Activated naive CD4-positive, alpha-beta T cell treated with anti-CD3 and anti-CD28 coated beads, Interleukin-2, amount 10 ng/mL, durations not matched to agents 7 days and 5 days (primary cell): Measurements from ENCODE around the gene BCKDK.

Experiments
- CTCF ChIA-PET: fragments of 350-600 bp; sonication (Branson Sonifier 250); formaldehyde crosslinking; loops from one replicate; lab custom pipeline; 2021; ENCODE audit warnings: antibody characterized with exemption; lab: Charles Lee
- DNase-seq: peaks from one replicate; pipeline ENCODE4 v3.0.0-alpha.2; 2020
- H3K27ac Mint-ChIP-seq: one replicate; pipeline ENCODE4 v1.8.0; 2021; ENCODE audit warnings: mild to moderate bottlenecking, moderate library complexity, mixed read lengths
- H3K27me3 Mint-ChIP-seq: one replicate; pipeline ENCODE4 v1.8.0; 2021; ENCODE audit warnings: mild to moderate bottlenecking, mixed read lengths
- H3K36me3 Mint-ChIP-seq: one replicate; pipeline ENCODE4 v1.8.0; 2021; ENCODE audit warnings: mixed read lengths
- H3K4me1 Mint-ChIP-seq: one replicate; pipeline ENCODE4 v1.8.0; 2021; ENCODE audit warnings: mixed read lengths
- H3K4me3 Mint-ChIP-seq: one replicate; pipeline ENCODE4 v1.8.0; 2021; ENCODE audit warnings: mild to moderate bottlenecking, moderate library complexity, mixed read lengths
- H3K9me3 Mint-ChIP-seq: one replicate; pipeline ENCODE4 v1.8.0; 2021; ENCODE audit warnings: mixed read lengths

The BCKDK gene

DNA sequence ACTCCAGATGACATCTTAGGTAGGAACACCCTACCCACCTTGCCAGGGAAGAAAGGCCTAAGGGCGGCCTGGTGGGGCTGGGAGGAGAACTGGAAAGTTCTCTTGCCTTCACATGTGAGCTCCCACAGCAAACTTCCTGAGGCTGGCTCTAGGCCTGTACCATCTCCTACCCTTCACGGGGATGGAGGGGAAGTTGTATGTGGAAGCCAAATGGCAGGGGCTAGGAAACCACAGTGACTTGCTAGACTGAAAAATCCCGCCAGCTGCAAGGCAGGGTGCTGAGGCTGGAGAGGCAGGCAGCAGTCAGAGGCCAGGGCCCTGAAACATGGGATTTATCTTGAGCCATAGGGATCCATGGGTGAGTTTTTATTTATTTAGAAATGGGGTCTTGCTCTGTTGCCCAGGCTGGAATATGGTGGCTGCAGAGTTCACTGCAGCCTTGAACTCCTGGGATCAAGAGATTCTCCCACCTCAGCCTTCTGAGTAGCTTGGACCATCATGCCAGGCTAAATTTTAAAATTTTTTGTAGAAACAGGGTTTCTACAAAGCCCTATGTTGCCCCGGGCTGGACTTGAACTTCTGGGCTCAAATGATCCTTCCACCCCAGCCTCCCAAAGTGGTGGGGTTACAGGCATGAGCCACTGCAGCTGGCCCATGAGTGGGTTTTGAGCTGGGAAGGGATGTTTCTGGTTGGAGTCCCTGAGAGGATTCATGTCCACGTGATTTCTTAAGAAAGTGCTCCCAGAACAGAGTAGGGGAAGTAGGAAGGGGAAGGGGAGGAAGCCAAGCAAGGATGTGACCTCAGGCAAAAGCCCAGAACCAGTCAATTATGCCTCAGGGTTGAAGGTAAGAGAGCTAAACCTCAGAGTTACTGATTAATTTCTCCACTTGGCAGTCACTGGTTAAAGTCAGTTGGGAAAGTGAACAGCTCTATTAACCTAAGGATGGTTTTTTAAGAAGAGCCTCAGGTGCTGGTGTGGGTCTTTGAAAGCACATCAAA, 5.2 kb downstream of the BCKDK start:
- Mint-ChIP-seq H3K36me3 (peaks cover 21% of the 10 kb centered on the region), H3K4me1 (peaks cover 34% of the 10 kb centered on the region), H3K4me3 (no peak overlapping the region), H3K27ac (peak overlapping the region; percentile 49), H3K27me3 (no peaks in the 10 kb centered on the region), H3K9me3 (no peaks in the 10 kb centered on the region)
- CTCF ChIA-PET: interaction anchor here (2.1 kb wide), 1 partner anchor 11 kb away, joined by 5 read pairs; no protein-coding TSS in a partner anchor
- DNase-seq: no peak

DNA sequence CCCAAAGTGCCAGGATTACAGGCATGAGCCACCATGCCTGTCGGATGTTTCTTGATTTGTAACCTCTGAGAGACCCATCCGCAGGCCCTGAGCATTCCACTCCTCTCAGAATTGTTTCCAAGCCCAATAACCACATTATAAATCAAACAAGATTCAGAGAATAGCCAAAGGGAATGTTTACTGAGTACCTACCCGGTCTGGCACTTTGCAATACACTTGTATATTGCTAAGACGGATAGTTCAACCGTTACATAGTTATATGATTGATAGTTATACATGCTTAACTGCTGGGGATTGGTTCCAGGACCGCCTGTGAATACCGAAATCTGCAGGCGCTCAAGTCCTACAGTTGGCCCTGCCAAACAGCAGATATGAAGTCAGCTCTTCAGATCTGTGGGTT, 6.3 kb downstream of the BCKDK start:
- Mint-ChIP-seq H3K9me3 (no peaks in the 10 kb centered on the region), H3K27ac (no peak overlapping the region), H3K4me3 (no peak overlapping the region), H3K36me3 (peaks cover 21% of the 10 kb centered on the region), H3K27me3 (no peaks in the 10 kb centered on the region), H3K4me1 (peaks cover 37% of the 10 kb centered on the region)
- DNase-seq: no peak
- CTCF ChIA-PET: interaction anchor here (2.1 kb wide), 1 partner anchor 12 kb away, joined by 5 read pairs; no protein-coding TSS in a partner anchor

DNA sequence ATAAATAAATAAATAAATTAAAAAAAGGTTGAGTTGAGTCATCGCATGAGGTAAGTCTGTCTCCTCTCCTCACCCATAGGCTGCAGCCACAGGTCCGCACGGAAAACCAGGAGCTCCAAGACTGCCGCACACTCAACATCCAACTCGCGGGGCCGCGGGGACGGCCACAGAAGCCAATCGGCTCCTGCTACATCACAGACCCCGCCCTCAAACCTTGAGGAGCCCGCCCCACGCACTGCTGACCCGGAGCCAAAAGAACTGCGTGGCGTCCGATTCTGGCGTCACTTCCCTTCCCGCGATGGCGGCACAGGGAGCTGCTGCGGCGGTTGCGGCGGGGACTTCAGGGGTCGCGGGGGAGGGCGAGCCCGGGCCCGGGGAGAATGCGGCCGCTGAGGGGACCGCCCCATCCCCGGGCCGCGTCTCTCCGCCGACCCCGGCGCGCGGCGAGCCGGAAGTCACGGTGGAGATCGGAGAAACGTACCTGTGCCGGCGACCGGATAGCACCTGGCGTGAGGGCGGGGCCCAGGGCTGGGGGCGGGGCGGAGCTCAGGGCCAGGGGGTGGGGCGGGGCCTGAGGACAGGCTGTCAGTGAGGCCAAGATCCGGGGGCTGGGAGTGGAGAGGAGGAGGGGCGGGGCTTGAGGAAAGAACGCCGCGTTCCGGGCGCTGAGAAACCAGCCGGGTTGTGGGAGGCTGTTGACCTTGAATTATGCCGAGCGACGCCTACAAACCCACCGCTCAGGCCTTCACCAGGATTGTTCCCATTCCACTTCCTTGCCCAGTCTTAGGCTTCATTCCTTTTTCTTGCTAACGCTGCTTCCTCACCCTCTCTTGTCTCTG, 9.4 kb downstream of the BCKDK start, which contains the start of gene KAT8:
Gene KAT8 (plus strand): TSS at position 281 of the 839 bp plus-strand sequence. CDS start 18 bp downstream, at position 299.
- peaks cover 30% of the 10 kb centered on the region for H3K4me1 Mint-ChIP-seq
- CTCF ChIA-PET: interaction anchor here (0.8 to 1.1 kb wide), 2 partner anchors 11 to 25 kb away, joined by 3 to 6 read pairs; no protein-coding TSS in a partner anchor
- H3K27ac Mint-ChIP-seq: peak within 1 kb of the TSS; percentile 93
- peaks cover 24% of the 10 kb centered on the region for H3K36me3 Mint-ChIP-seq
- DNase-seq: peak; percentile 99
- no peaks in the 10 kb centered on the region for H3K9me3 Mint-ChIP-seq
- no peaks in the 10 kb centered on the region for H3K27me3 Mint-ChIP-seq
- peak within 1 kb of the TSS; percentile 78 for H3K4me3 Mint-ChIP-seq

DNA sequence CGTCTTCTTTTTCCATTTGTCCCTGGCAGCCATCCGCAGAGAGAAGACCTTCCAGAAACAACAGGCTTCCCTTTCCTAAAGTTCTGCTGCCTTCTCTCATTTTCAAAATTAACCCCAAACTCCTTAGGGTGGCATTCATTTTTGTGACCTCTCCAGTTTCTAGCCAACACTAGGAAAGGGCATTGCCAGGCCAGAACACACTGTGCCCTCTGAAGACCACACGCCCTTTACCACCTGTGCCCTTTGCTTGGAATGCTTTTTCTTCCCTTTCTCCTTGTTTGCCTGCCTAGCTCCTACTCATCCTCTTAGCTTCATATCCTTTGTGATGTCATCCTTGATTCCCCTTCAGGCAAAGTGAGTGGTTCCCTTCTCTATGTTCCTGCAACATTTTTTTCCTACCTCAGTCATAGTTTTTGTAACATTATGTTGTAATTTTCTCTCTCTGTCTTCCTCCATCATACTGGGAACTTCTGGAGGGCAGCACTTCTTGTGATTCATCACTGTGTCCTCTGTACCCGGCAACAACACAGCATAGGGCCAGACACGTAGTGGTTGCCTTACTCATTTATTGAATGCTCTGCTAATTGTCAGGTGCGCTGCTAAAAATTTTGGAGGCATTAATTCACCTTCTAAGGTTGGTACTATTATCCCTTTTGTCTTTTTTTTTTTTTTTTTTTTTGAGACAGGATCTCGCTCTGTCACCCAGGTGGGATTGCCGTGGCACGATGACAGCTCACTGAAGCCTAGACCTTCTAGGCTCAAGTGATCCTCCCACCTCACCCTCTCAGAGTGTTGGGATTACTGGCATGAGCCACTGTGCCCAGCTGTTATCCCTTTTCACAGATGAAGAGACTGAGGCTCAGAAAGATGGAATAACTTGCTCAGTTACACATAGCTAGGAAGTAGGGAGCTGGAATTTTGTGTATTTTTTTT, 10.3 kb downstream of the BCKDK start:
- no peak for DNase-seq
- peaks cover 24% of the 10 kb centered on the region for H3K36me3 Mint-ChIP-seq
- CTCF ChIA-PET: interaction anchor here (1.1 to 1.7 kb wide), 3 partner anchors 17 to 24 kb away, joined by 3 to 8 read pairs (median 6); partner anchors contain the start of gene PRSS8

DNA sequence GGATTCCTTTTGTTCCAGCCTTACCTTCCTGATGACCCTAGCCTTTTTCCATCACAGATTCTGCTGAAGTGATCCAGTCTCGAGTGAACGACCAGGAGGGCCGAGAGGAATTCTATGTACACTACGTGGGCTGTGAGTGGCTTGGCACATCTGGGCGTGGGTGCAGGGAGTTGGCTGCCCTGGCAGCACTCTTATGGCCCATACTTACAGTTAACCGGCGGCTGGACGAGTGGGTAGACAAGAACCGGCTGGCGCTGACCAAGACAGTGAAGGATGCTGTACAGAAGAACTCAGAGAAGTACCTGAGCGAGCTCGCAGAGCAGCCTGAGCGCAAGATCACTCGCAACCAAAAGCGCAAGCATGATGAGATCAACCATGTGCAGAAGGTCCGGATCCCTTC, 11.9 kb downstream of the BCKDK start:
- Mint-ChIP-seq H3K27me3 (no peaks in the 10 kb centered on the region), H3K4me3 (no peak overlapping the region), H3K9me3 (no peaks in the 10 kb centered on the region), H3K36me3 (peaks cover 24% of the 10 kb centered on the region), H3K4me1 (peaks cover 19% of the 10 kb centered on the region), H3K27ac (no peak overlapping the region)
- no peak for DNase-seq
- CTCF ChIA-PET: interaction anchor here (1.7 to 3.2 kb wide), 2 partner anchors 22 kb away, joined by 8 to 19 read pairs; no protein-coding TSS in a partner anchor

More for the DNA sequence above, 10.3 kb downstream of the BCKDK start:
- Mint-ChIP-seq H3K4me1 (peaks cover 30% of the 10 kb centered on the region), H3K27ac (peak overlapping the region; percentile 93), H3K27me3 (no peaks in the 10 kb centered on the region), H3K4me3 (peak overlapping the region; percentile 78), H3K9me3 (no peaks in the 10 kb centered on the region)

DNA sequence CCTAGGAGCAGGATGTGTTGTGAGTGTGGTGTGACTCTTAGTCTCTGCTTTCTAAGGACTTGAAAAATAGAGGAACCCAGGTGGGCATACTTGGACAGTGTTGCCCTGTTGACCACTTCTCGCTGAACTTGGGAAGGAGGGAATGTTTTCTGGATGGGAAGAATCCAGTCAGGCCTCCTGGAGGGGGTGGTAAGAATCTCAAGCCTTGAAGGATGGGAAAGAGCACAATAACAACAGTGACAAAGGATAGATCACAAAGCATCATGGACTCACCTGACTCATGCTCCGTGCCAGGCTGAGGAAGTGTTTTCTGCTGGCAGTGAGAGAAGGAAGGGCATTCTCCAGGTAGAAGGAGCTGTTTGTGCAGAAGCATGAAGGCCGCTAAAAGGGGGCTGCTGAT, 17.7 kb downstream of the BCKDK start:
- no peak for DNase-seq
- CTCF ChIA-PET: no interaction called here
- Mint-ChIP-seq H3K36me3 (peaks cover 30% of the 10 kb centered on the region), H3K9me3 (no peaks in the 10 kb centered on the region), H3K27ac (no peak overlapping the region), H3K4me3 (no peak overlapping the region), H3K4me1 (peaks cover 11% of the 10 kb centered on the region), H3K27me3 (no peaks in the 10 kb centered on the region)

DNA sequence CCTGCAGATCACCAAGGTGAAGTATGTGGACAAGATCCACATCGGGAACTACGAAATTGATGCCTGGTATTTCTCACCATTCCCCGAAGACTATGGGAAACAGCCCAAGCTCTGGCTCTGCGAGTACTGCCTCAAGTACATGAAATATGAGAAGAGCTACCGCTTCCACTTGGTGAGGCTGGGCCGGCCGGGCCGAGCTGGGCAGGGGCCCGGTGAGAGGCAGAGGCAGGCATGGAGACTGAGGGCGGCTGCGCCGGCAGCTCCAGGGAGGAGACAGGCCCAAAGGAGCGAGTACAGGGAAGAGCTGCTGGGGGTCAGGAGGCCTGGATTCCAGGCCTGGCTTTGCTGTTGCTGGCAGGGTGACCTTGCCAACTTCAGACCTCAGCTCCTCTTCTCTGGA, 19.0 kb downstream of the BCKDK start:
- H3K27ac Mint-ChIP-seq: no peak overlapping the region
- no peaks in the 10 kb centered on the region for H3K27me3 Mint-ChIP-seq
- peaks cover 11% of the 10 kb centered on the region for H3K4me1 Mint-ChIP-seq
- no peak for DNase-seq
- CTCF ChIA-PET: interaction anchor here (0.5 kb wide), 1 partner anchor 12 kb away, joined by 3 read pairs; no protein-coding TSS in a partner anchor
- H3K36me3 Mint-ChIP-seq: peaks cover 24% of the 10 kb centered on the region
- no peak overlapping the region for H3K4me3 Mint-ChIP-seq
- no peaks in the 10 kb centered on the region for H3K9me3 Mint-ChIP-seq

DNA sequence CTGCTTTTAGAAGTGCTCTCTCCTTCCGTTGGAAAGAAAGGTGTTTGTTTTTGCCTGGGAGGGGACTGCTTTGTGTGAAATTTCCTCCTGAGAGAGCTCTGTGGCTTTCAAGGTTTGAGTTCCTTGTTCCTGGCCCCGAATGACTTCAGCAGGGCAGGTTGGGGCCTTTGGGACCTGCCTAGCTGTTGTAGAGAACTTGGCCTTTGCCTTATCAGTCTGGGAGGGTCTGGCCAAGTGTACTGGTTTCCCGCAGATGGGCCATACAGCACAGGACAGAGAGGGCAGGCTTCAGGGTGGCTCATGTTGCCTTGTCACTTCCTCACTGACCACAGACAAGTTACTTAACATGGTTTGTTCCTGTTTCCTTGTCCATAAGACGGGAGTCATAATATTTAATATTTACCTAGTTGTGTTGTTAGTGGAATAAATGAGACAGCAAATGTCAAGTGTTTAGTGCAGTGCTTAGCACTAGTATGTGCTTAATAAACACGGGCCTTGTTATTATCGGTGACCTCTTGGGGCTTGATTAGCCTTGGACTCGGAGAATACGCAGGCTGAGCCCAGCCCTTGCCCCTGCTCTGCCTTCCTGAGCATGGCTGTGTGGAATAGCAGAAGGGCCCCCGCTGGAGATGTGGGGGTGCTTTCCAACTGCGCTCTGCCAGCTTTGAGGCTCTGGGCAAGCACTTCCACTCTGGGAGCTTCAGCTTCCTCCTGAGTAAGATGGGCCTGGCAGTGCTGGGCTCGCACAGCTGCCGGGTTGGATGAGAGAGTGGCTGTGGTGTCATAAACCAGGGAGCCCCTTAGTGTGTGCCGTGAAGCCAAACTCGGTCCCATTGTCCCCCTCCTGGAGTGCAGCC, 20.8 kb downstream of the BCKDK start:
- CTCF ChIA-PET: interaction anchor here (0.9 to 1.5 kb wide), 2 partner anchors 11 to 13 kb away, joined by 3 to 7 read pairs; partner anchors contain the start of gene KAT8
- H3K4me3 Mint-ChIP-seq: no peak overlapping the region
- peaks cover 11% of the 10 kb centered on the region for H3K4me1 Mint-ChIP-seq
- no peak for DNase-seq
- H3K27ac Mint-ChIP-seq: peak overlapping the region; percentile 91
- H3K9me3 Mint-ChIP-seq: no peaks in the 10 kb centered on the region
- H3K36me3 Mint-ChIP-seq: peaks cover 22% of the 10 kb centered on the region
- no peaks in the 10 kb centered on the region for H3K27me3 Mint-ChIP-seq

DNA sequence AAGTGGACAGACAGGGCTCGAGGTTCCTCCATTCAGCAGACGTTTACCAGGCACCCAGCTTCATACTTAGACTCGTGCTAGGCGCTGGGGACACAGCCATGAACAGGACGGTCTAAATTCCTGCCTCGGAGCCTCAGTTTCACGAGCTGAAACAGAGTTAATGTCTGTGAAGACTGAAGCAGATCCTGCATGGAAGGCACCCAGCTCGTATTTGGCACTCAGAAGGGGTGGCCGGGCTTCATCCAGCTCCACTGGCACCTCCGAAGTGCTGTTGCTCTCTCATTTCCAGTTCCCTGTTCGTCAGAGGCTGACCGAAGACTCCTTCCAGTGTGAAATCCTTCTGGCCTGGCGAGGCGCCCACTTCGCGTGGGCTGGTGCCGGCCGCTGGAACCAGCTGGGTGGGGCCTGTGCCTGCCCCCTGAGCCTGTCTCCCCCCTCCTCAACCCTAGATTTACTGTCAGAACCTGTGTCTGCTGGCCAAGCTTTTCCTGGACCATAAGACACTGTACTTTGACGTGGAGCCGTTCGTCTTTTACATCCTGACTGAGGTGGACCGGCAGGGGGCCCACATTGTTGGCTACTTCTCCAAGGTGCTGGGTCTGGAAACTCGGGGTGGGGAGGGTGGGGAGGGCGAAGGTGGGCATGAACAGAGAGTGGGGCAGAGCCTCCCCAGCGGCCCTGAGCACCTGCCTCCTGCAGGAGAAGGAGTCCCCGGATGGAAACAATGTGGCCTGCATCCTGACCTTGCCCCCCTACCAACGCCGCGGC, 21.6 kb downstream of the BCKDK start:
- Mint-ChIP-seq H3K4me3 (no peak overlapping the region), H3K36me3 (peaks cover 22% of the 10 kb centered on the region)
- CTCF ChIA-PET: interaction anchor here (1.5 kb wide), 1 partner anchor 12 kb away, joined by 7 read pairs; no protein-coding TSS in a partner anchor

DNA sequence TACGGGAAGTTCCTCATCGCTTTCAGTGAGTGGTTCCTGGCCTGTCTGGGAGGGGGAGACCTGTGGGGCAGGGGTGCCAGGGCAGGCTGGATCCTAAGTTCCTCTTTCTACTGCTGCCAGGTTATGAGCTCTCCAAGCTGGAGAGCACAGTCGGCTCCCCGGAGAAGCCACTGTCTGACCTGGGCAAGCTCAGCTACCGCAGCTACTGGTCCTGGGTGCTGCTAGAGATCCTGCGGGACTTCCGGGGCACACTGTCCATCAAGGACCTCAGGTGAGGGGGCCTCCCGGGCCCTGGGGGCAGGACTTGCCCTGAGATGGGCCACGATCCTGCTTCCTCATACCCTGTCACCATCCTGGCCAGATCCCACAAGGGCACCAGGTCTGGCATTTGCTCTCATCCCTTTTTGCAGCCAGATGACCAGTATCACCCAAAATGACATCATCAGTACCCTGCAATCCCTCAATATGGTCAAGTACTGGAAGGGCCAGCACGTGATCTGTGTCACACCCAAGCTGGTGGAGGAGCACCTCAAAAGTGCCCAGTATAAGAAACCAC, 22.2 kb downstream of the BCKDK start:
- Mint-ChIP-seq H3K36me3 (peaks cover 20% of the 10 kb centered on the region), H3K9me3 (no peaks in the 10 kb centered on the region), H3K4me1 (peaks cover 11% of the 10 kb centered on the region), H3K27ac (no peak overlapping the region), H3K4me3 (no peak overlapping the region), H3K27me3 (no peaks in the 10 kb centered on the region)
- no peak for DNase-seq
- CTCF ChIA-PET: interaction anchor here (1.5 kb wide), 1 partner anchor 12 kb away, joined by 7 read pairs; no protein-coding TSS in a partner anchor

More for the DNA sequence above, 21.6 kb downstream of the BCKDK start:
- Mint-ChIP-seq H3K9me3 (no peaks in the 10 kb centered on the region), H3K4me1 (peaks cover 11% of the 10 kb centered on the region), H3K27ac (peak overlapping the region; percentile 42), H3K27me3 (no peaks in the 10 kb centered on the region)
- DNase-seq: no peak

DNA sequence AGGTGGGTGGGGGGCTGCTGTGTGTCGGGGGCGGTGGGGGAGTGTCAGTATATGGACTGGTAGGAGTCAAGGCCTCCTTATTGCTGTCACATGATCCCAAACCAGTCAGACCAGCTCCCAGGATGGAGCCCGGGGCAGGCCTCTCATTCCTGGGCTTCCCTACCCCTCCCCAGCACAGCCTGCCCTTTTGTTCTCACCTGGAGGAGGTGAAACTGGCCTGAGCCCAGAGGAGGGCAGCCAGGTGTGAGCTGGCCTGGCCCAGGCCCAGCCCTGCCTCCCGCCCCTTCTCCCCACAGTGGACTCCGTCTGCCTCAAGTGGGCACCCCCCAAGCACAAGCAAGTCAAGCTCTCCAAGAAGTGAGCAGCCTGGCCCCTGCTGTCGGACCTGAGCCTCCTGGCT, 22.7 kb downstream of the BCKDK start:
- CTCF ChIA-PET: no interaction called here
- Mint-ChIP-seq H3K4me3 (no peak overlapping the region), H3K36me3 (peaks cover 18% of the 10 kb centered on the region), H3K27ac (no peak overlapping the region), H3K9me3 (no peaks in the 10 kb centered on the region), H3K27me3 (no peaks in the 10 kb centered on the region), H3K4me1 (peaks cover 11% of the 10 kb centered on the region)
- no peak for DNase-seq
